GM10266 (cell line): ENCODE data around the gene TBC1D2.

Experiments
- DNase-seq: peaks from one replicate; pipeline ENCODE4 v3.0.0; 2012; ENCODE audit errors: extremely low spot score
- TF ChIP-seq, protein P1 (sequence below): IDR thresholded peaks from 2 replicates; pipeline ENCODE4 v1.5.1; 2012; ENCODE audit warnings: mild to moderate bottlenecking, low read depth; ENCODE audit not compliant: control insufficient read depth, insufficient read depth; ENCODE audit errors: missing control alignments

The TBC1D2 gene

DNA sequence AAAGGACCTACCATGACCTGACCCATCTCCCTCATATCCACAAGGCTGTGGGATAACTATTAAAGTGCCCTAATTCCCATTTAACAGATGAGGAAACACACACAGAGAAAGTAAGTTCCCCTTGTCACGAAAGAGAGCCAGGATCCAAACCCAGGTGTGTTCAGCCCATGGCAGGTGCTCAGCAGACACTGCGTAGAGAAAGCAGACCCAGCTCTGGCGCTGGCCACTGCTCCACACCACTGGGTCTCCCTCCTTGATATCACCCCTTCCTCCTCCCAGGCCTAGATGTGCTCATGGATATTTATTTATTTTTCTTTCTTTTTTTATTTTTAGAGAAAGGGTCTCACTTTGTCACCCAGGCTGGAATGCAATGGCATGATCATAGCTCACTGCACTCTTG lies 39.1 kb downstream of the TBC1D2 start:
- DNase-seq = no peak
- TF ChIP-seq, protein P1, sequence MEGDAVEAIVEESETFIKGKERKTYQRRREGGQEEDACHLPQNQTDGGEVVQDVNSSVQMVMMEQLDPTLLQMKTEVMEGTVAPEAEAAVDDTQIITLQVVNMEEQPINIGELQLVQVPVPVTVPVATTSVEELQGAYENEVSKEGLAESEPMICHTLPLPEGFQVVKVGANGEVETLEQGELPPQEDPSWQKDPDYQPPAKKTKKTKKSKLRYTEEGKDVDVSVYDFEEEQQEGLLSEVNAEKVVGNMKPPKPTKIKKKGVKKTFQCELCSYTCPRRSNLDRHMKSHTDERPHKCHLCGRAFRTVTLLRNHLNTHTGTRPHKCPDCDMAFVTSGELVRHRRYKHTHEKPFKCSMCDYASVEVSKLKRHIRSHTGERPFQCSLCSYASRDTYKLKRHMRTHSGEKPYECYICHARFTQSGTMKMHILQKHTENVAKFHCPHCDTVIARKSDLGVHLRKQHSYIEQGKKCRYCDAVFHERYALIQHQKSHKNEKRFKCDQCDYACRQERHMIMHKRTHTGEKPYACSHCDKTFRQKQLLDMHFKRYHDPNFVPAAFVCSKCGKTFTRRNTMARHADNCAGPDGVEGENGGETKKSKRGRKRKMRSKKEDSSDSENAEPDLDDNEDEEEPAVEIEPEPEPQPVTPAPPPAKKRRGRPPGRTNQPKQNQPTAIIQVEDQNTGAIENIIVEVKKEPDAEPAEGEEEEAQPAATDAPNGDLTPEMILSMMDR = no peak

DNA sequence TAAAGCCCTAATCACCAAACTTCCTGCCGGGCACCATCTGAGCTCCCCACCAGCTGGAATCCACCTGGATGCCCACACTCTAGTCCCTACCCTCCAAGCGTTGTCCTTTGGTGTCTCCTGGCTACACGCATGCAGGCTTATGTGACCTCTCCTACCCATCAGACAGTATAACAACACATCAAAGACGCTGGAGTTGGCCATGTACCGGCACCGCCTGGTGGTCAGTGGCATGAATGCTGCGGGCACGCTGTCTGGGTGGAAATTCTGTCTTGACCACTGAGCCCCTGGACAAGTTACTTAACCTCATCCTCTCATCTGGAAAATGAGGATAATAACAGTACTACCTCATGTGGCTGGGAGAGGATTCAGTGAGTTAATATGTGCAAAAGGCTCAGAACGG lies 39.6 kb downstream of the TBC1D2 start:
- no peak for DNase-seq
- TF ChIP-seq, protein P1 = peak; percentile 32

DNA sequence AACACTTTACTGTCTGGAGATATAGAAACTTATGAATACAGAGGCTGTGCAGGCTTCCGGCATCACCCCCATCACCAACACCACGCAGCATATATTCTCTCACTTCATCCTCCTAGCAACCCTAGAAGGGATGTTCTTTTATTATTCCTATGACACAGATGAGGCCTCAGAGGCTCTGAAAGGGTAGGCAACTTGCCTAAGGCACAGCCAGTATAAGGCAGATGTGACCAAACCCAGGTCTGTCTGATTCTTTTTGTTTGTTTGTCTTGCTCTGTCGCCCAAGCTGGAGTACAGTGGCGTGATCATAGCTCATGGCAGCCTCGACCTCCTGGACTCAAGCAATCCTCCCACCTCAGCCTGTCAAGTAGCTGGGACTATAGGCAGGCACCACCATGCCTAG lies 40.2 kb downstream of the TBC1D2 start:
- no peak for DNase-seq
- TF ChIP-seq, protein P1 = no peak

DNA sequence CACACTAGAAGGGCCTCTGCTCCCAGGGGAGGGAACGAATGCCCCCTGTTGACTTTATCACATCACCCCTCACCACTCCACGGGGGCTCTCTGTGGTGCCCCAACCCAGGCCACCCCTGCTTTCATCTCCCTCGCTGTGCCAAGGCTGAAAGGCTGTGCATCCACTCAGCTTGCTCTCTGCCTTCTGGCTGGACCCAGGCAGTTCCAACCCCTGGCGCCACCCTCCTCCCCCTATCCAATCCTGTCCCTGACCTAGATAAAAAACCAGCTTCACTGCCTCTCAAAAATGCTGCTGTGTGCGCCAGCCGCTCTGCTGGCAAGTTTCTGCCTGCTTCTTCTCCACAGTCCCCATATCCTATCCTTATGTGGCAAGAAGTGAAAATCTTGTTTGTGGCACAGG lies 40.6 kb downstream of the TBC1D2 start:
- DNase-seq = no peak
- TF ChIP-seq, protein P1 = no peak

DNA sequence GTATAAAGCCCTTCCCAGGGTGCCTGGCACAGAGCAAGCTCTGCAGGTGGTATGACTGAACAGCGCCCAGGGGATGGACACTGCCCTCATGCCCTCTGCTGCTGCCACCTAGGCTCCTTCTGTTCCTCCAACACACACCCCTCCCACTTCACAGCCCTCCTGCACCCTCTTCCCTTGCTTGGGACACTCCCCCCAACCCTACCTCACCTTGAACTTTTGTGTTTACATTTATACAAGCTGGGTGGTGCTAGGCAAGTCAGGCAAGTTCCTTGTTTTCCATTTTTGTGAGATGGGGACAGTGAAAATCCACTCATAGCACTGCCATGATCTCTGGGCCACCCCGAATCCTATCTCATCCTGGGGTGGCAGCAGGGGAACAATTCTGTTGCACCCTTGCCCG lies 44.2 kb downstream of the TBC1D2 start:
- no peak for DNase-seq
- TF ChIP-seq, protein P1 = no peak

DNA sequence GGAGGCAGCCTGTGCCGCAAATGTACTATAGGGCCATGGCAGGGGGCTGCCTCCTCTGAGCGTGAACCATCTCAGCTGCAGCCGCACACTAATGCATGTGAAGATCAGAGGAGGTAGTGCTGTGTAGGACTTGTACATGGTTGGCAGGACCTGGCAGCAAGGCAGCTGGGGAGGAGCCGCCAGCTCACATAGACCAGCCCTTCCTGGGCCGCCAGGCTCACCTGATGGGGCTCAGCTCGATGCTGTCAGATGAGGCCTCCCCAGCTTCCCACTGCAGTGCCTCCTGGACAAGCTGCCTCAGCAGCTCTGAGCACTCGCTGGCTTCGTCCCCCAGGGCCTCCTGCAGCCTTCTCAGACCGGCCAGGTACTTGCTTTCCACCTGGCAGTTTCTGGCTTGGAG lies 45.0 kb downstream of the TBC1D2 start:
- TF ChIP-seq, protein P1 = no peak
- no peak for DNase-seq

DNA sequence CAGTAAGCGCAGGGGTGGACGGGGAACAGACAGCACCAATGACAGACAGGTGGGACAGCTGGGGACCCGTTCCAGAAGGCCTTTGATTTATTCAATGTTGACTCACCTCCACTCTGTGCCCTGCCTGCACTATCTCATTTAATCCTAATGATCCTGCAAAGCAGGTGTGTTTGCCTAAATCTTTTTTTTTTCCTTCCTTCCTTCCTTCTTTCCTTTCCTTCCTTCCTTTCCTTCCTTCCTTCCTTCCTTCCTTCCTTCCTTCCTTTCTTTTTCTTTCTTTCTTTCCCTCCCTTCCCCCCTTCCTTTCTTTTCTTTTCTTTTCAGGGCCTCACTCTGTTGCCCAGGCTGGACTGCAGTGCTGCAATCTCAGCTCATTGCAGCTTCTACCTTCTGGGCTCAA lies 45.9 kb downstream of the TBC1D2 start:
- DNase-seq = no peak

More for the DNA sequence above, 45.9 kb downstream of the TBC1D2 start:
- TF ChIP-seq, protein P1 = no peak
